Hematopoietic multipotent progenitor cell (in vitro differentiated cells): Measurements from ENCODE around the gene CDH22. TPM values are rescaled to one million over a fixed set of nuclear protein-coding genes. Genes with fewer than 3 reads are reported as not detected.

Experiments used
- DNase-seq, 3 donors: peaks; one replicate each; pipeline ENCODE4 v3.0.0-alpha.2; 2011 to 2015; ENCODE audit warnings: low read depth in 2 of 3, low spot score in 2 of 3
- total RNA-seq: library from RNA; depleted of rRNA; stranded (reverse); fragments of >200 nt; gene quantifications from one replicate; pipeline ENCODE4 v1.2.3, GENCODE V29; 2012

CDH22 gene
- total RNA-seq, 1 donor: not detected

- no peak for DNase-seq
These were observed 35.8 kb downstream of the CDH22 start for GRCh38 chr20:46272389-46273047.

DNA sequence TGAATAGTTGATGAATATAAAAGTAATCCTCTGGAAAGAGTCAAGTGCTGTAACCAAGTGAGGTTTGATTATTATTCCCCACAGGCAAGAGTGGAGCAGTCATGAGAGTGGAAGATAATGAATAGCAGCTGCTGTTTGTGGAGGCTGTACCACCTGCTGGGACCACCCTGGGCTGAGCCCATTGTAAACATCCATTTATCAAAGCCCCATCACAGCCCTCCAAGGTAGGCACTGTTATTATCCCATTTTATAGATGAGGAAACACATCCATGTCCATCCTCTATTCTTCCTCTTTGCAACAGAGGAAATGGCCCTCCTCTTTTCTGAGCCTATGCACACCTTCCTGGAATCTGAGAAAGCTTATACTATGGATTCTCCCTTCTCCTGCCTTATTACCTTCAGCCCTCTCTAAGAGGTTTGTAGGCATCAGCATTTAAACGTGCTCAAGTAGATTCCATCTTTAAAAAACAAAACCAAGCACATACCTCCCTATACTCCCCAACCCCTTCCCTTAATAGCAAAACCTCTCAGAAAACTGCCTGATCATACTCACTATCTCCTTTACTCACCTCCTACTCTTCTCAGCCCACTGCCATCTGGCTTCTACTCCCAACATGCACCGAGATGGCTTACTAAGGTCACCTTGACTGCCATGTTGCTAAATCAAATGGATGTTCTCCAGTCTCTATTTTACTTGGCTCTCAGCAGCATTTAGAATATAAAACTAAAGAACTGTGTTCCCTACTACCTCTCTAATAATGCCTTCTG is 37.1 kb downstream of the CDH22 start:
- no peak for DNase-seq

- DNase-seq: no peak
These were observed 38.9 kb downstream of the CDH22 start for GRCh38 chr20:46269372-46269771.

GRCh38 chr20:46268662-46269061 is 39.6 kb downstream of the CDH22 start:
- DNase-seq: no peak

- DNase-seq: no peak
These were observed 40.1 kb downstream of the CDH22 start for GRCh38 chr20:46268131-46268614.

DNA sequence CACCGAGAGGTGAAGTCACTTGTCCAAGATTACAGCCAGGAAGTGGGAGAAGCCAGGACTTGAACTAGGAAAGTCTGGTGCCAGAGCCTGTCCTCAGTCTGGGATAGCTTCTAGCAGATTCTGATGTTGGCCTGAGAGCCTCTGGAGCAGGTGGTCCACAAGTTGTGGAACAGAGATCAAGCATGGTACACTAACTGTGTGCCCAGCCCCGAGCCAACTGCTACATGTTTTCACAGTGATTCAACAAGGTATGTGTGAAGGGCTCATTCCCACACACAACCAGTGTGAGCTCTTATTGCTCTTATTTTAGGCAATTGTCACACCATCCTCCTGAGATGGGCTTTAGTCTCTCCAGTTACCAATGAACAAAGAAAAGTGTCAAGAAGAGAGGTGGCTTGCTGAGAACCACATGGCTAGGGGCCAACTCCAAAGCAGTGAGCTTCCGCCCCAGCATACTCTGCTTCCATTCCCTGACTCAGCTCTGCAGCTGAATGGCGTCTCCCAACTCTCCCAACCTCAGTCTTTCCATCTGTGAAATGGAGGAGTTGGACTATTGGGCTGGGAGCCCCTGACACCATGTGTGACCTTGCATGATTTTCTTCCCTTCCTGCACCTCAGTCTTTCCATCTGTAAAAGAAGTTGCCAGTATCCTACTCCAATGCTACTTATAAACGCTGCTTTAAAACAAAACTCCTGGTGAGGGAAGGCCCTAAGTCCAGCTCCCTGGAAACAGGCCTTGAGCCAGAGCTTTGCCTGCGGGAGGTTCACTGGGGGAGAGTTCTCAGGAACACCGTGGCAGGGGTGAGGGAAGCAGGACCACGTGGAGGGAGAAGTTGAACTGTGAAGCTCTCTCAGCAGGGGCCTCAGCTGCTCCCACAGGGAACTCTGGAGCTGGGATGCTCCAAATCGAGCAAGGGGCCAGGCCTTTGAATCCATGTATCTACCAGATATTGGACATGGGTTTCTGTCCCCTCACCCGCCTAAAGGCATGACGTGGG is 40.9 kb downstream of the CDH22 start:
- DNase-seq: no peak

- no peak for DNase-seq
These were observed 42.8 kb downstream of the CDH22 start for GRCh38 chr20:46265539-46265938.

- DNase-seq: no peak
These were observed 43.7 kb downstream of the CDH22 start for GRCh38 chr20:46264391-46265266.

DNA sequence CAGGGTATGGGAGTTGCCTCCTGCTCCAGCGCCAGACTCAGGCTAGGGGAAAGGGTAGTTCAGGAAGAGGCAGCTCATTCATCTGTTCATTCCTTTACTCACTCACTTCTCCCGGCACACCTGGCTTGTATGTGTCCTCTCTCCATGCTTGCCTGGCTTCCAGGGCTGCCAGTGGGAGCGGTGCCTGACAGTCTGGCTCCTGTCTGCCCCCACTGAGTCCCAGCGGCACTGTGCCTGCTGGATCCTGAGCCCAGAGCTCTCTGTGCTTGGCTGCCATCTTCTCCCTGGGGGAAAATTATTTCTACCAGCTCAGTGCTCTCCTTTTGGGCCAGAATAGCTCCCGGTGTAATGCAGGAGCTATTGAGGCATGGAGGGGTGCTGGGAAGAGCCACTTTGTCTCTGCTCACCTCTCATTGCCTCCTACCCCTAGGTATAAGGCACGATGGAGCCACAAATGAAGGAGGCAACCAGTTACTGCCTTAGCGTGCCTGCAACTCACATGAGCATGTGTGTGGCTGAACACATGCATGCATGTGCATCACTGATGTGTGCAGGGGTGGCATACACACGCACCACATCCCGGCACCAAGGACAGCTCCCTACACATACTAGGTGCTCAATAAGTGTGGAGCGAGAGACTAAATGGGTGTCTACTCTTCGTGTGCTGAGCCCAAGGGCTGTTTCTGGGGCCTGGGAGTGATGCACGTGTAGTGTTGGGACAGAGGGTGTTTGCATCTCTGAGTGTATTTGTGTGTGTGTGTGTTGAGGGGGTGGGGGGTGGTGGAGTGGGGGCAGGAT is 46.6 kb downstream of the CDH22 start:
- DNase-seq: no peak

- DNase-seq: no peak
These were observed 47.3 kb downstream of the CDH22 start for GRCh38 chr20:46260936-46261454.

- no peak for DNase-seq
These were observed 47.8 kb downstream of the CDH22 start for GRCh38 chr20:46260480-46260879.

- DNase-seq: no peak
These were observed 48.9 kb downstream of the CDH22 start for GRCh38 chr20:46259260-46259859.

DNA sequence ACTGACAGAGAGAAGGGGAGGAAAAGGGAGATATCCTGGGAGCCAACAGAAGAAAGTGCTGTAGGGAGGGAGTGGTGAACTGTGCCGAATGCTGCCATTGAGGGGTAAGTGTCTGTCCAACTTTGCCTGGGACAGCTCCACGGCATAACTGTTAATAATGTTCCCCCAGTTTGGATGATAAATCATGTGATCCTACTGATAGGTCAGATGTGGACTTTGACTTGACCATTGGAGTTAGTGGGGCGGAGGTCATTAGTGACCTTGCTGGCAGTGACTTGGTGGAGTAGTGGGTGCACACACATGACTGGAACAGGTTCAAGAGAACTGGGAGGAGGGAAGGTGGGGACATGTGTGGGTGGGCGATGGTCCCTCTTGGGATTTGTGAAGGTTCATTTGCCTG is 50.4 kb downstream of the CDH22 start:
- no peak for DNase-seq

DNA sequence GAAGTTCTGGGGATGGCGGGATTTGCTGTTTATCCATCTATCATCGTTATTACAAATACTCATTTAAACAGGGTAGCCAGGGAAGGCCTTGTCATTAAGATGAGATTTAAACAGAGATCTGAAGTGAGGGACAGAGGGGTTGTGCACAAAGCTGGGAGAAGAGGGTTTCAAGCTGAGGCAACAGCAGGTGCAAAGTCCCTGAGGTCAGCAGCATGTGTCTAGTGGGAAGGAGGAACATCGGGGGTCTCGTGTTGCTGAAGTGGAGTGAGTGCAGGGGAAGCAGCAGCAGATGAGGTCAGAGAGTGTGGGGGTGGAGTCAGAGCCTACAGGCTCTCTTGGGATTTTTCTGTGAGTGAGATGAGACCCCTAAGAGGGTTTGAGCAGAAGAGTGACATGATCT is 52.0 kb downstream of the CDH22 start:
- no peak for DNase-seq

DNA sequence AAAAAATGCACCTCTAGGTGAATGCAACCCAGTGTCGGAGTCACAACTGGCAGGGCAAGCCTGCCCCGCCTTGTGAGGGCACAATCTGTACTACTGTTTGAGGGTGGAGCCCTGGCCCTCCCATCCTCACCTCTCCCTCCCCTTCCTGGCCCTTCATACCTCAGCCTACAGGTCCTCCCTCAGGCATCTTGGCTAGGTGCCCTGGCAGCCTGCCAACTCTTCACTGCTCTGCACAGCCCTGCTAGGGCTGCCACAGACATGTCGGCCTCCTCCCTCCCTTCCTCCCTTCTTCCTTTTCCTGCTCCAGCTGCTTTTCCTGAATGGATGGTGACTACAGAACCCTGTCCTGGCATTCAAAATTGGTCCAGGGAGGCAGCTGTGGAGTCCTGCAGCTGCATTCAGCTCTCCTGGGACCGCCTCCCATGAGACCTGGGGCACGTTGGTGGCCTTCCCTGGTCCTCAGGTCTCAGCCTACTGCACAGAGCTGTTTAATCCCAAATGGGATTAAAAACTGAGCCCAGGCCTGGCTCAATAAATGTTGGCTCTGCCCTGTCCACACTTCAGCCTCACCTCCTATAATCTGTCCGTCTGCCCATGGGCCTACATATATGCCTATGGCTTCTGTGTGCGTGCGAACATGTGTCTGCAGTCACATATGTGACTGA is 52.7 kb downstream of the CDH22 start:
- DNase-seq: peak in 1 of 3 donors; percentile 45

DNA sequence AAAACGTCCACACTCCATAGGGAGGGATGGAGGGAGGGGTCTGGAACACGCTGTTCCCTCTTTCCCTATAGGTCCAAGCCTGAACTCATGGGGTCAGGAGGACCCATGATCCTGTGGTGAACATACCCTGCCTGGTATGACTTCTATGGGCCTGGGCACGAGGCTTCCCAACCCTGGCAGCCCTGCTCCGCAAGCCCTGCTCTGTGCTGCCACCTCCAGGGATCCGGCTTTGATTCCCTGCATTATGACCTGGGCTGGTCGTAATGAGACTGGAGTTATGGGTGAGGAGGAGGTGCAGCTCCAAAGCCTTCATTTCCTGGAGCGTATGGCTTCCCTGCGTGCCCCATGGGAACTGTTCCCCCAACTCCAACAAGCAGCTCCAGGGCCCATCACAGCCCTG is 54.9 kb downstream of the CDH22 start:
- DNase-seq: no peak

- DNase-seq: no peak
These were observed 55.8 kb downstream of the CDH22 start for GRCh38 chr20:46252352-46253091.
